Memory B cell (primary cell): ENCODE measurements around the gene CABP1.

Source experiments
- ATAC-seq: fragments of 150-1000 bp; cut with Tn5 transposase; 2 replicates; pipeline ENCODE4 v1.10.0; 2021; ENCODE audit warnings: low read depth, mild to moderate bottlenecking, moderate library complexity
- DNase-seq, 2 donors: peaks; one replicate each; pipeline ENCODE4 v3.0.0; 2022; ENCODE audit warnings: low spot score in 2 of 2
- H3K27ac Mint-ChIP-seq: one replicate; pipeline ENCODE4 v1.8.0; 2022; ENCODE audit warnings: mild to moderate bottlenecking, moderate library complexity, mixed read lengths
- H3K27me3 Mint-ChIP-seq: one replicate; pipeline ENCODE4 v1.8.0; 2022; ENCODE audit warnings: mixed read lengths
- H3K36me3 Mint-ChIP-seq: one replicate; pipeline ENCODE4 v1.8.0; 2022; ENCODE audit warnings: mild to moderate bottlenecking, mixed read lengths
- H3K4me1 Mint-ChIP-seq: one replicate; pipeline ENCODE4 v1.8.0; 2022; ENCODE audit warnings: mixed read lengths
- H3K4me3 Mint-ChIP-seq: one replicate; pipeline ENCODE4 v1.8.0; 2022; ENCODE audit warnings: mild to moderate bottlenecking, moderate library complexity, mixed read lengths
- H3K9me3 Mint-ChIP-seq: one replicate; pipeline ENCODE4 v1.8.0; 2022; ENCODE audit warnings: mixed read lengths

CABP1 gene

GRCh38 chr12:120649442-120650232, 9.2 kb downstream of the CABP1 start:
- ATAC-seq (no peak), DNase-seq (no peak)
- H3K9me3 Mint-ChIP-seq: no peaks in the 10 kb centered on the region
- H3K4me1 Mint-ChIP-seq: peaks cover 17% of the 10 kb centered on the region
- no peak overlapping the region for H3K27ac Mint-ChIP-seq
- H3K36me3 Mint-ChIP-seq: no peaks in the 10 kb centered on the region
- peak overlapping the region; percentile 46 for H3K4me3 Mint-ChIP-seq
- H3K27me3 Mint-ChIP-seq: peaks cover 22% of the 10 kb centered on the region

- ATAC-seq: no peak
- H3K27me3 Mint-ChIP-seq: peaks cover 16% of the 10 kb centered on the region
- H3K36me3 Mint-ChIP-seq: no peaks in the 10 kb centered on the region
- H3K4me3 Mint-ChIP-seq: no peak overlapping the region
- no peaks in the 10 kb centered on the region for H3K9me3 Mint-ChIP-seq
- peaks cover 17% of the 10 kb centered on the region for H3K4me1 Mint-ChIP-seq
- no peak overlapping the region for H3K27ac Mint-ChIP-seq
- DNase-seq: no peak
These were observed 9.8 kb downstream of the CABP1 start for GRCh38 chr12:120650233-120650690.

- Mint-ChIP-seq H3K9me3 (no peaks in the 10 kb centered on the region), H3K4me1 (peaks cover 16% of the 10 kb centered on the region), H3K36me3 (no peaks in the 10 kb centered on the region), H3K27me3 (peaks cover 16% of the 10 kb centered on the region), H3K4me3 (no peak overlapping the region), H3K27ac (no peak overlapping the region)
- no peak for DNase-seq
- ATAC-seq: no peak
These were observed 11.4 kb downstream of the CABP1 start for GRCh38 chr12:120651821-120652220.

- Mint-ChIP-seq H3K27ac (no peak overlapping the region), H3K36me3 (no peaks in the 10 kb centered on the region), H3K9me3 (no peaks in the 10 kb centered on the region), H3K4me3 (no peak overlapping the region), H3K27me3 (peaks cover 16% of the 10 kb centered on the region), H3K4me1 (peaks cover 13% of the 10 kb centered on the region)
- ATAC-seq: peak; percentile 17
- no peak for DNase-seq
These were observed 12.4 kb downstream of the CABP1 start for GRCh38 chr12:120652656-120653435.

GRCh38 chr12:120653611-120654010, 13.2 kb downstream of the CABP1 start:
- Mint-ChIP-seq H3K9me3 (no peaks in the 10 kb centered on the region), H3K4me3 (no peak overlapping the region), H3K27ac (no peak overlapping the region), H3K4me1 (peaks cover 10% of the 10 kb centered on the region), H3K36me3 (no peaks in the 10 kb centered on the region), H3K27me3 (peaks cover 16% of the 10 kb centered on the region)
- no peak for DNase-seq
- no peak for ATAC-seq

GRCh38 chr12:120654656-120655055, 14.2 kb downstream of the CABP1 start:
- Mint-ChIP-seq H3K9me3 (no peaks in the 10 kb centered on the region), H3K4me3 (no peak overlapping the region), H3K27me3 (peaks cover 12% of the 10 kb centered on the region), H3K4me1 (peaks cover 6% of the 10 kb centered on the region), H3K27ac (no peak overlapping the region), H3K36me3 (no peaks in the 10 kb centered on the region)
- no peak for DNase-seq
- ATAC-seq: no peak

GRCh38 chr12:120656008-120656407, 15.6 kb downstream of the CABP1 start:
- ATAC-seq: no peak
- Mint-ChIP-seq H3K4me1 (peaks cover 6% of the 10 kb centered on the region), H3K27ac (no peak overlapping the region), H3K4me3 (no peak overlapping the region), H3K9me3 (no peaks in the 10 kb centered on the region), H3K27me3 (peaks cover 10% of the 10 kb centered on the region), H3K36me3 (no peaks in the 10 kb centered on the region)
- no peak for DNase-seq

GRCh38 chr12:120658286-120659150, 18.1 kb downstream of the CABP1 start:
- DNase-seq (no peak), ATAC-seq (no peak)
- H3K9me3 Mint-ChIP-seq: no peaks in the 10 kb centered on the region
- H3K4me3 Mint-ChIP-seq: no peak overlapping the region
- H3K27ac Mint-ChIP-seq: no peak overlapping the region
- H3K4me1 Mint-ChIP-seq: peaks cover 7% of the 10 kb centered on the region
- H3K27me3 Mint-ChIP-seq: peaks cover 2% of the 10 kb centered on the region
- H3K36me3 Mint-ChIP-seq: no peaks in the 10 kb centered on the region

GRCh38 chr12:120659151-120659525, 18.7 kb downstream of the CABP1 start:
- DNase-seq (no peak), ATAC-seq (no peak)
- Mint-ChIP-seq H3K4me3 (no peak overlapping the region), H3K4me1 (peaks cover 10% of the 10 kb centered on the region), H3K27ac (no peak overlapping the region), H3K27me3 (peaks cover 2% of the 10 kb centered on the region), H3K36me3 (no peaks in the 10 kb centered on the region), H3K9me3 (no peaks in the 10 kb centered on the region)

- H3K27ac Mint-ChIP-seq: no peak overlapping the region
These were observed 21.0 kb downstream of the CABP1 start for GRCh38 chr12:120661432-120661831.

GRCh38 chr12:120662879-120663278, 22.5 kb downstream of the CABP1 start:
- Mint-ChIP-seq H3K27me3 (peaks cover 2% of the 10 kb centered on the region), H3K4me1 (peaks cover 17% of the 10 kb centered on the region), H3K36me3 (no peaks in the 10 kb centered on the region), H3K27ac (no peak overlapping the region), H3K9me3 (no peaks in the 10 kb centered on the region), H3K4me3 (peak overlapping the region; percentile 52)
- peak in 1 of 2 donors; percentile 72 for DNase-seq
- peak; percentile 100 for ATAC-seq

More at GRCh38 chr12:120661432-120661831, 21.0 kb downstream of the CABP1 start:
- Mint-ChIP-seq H3K9me3 (no peaks in the 10 kb centered on the region), H3K4me1 (peaks cover 14% of the 10 kb centered on the region), H3K27me3 (peaks cover 2% of the 10 kb centered on the region), H3K4me3 (no peak overlapping the region), H3K36me3 (no peaks in the 10 kb centered on the region)
- no peak for ATAC-seq
- no peak for DNase-seq

GRCh38 chr12:120663741-120664140, 23.3 kb downstream of the CABP1 start:
- Mint-ChIP-seq H3K9me3 (no peaks in the 10 kb centered on the region), H3K27me3 (peaks cover 2% of the 10 kb centered on the region), H3K27ac (no peak overlapping the region), H3K4me1 (peaks cover 22% of the 10 kb centered on the region), H3K36me3 (no peaks in the 10 kb centered on the region), H3K4me3 (no peak overlapping the region)
- DNase-seq (no peak), ATAC-seq (no peak)

GRCh38 chr12:120666571-120667390, 26.4 kb downstream of the CABP1 start:
- no peaks in the 10 kb centered on the region for H3K36me3 Mint-ChIP-seq
- no peak overlapping the region for H3K4me3 Mint-ChIP-seq
- no peaks in the 10 kb centered on the region for H3K9me3 Mint-ChIP-seq
- peaks cover 36% of the 10 kb centered on the region for H3K4me1 Mint-ChIP-seq
- DNase-seq (no peak), ATAC-seq (no peak)
- no peaks in the 10 kb centered on the region for H3K27me3 Mint-ChIP-seq
- peak overlapping the region; percentile 7 for H3K27ac Mint-ChIP-seq
